CD4-positive, alpha-beta T cell treated with Interleukin-21 for 1 hour (primary cell): ENCODE measurements around the gene CTXN3.

Experiments used
- DNase-seq: peaks from one replicate; pipeline ENCODE4 v3.0.0-alpha.2; 2020

The CTXN3 gene

GRCh38 chr5:127649018-127649439, at the start of gene CTXN3:
Gene CTXN3, plus strand, starts transcription at chr5:127649082. Its CDS starts 8,440 bp downstream, at chr5:127657522.
- DNase-seq, result no peak

GRCh38 chr5:127599320-127599719, 49.6 kb upstream of the CTXN3 start:
- no peak for DNase-seq

- DNase-seq, result no peak
Measured at GRCh38 chr5:127599847-127600246, 49.0 kb upstream of the CTXN3 start.

- no peak for DNase-seq
Measured at GRCh38 chr5:127601111-127601510, 47.8 kb upstream of the CTXN3 start.

- DNase-seq, result no peak
Measured at GRCh38 chr5:127601601-127602000, 47.3 kb upstream of the CTXN3 start.

- no peak for DNase-seq
Measured at GRCh38 chr5:127602481-127602880, 46.4 kb upstream of the CTXN3 start.

- no peak for DNase-seq
Measured at GRCh38 chr5:127602896-127603844, 45.7 kb upstream of the CTXN3 start.

- no peak for DNase-seq
Measured at GRCh38 chr5:127608077-127608660, 40.7 kb upstream of the CTXN3 start.

GRCh38 chr5:127609011-127609410, 39.9 kb upstream of the CTXN3 start:
- DNase-seq, result no peak

- no peak for DNase-seq
Measured at GRCh38 chr5:127609957-127610356, 38.9 kb upstream of the CTXN3 start.

- no peak for DNase-seq
Measured at GRCh38 chr5:127612441-127613141, 36.3 kb upstream of the CTXN3 start.

- no peak for DNase-seq
Measured at GRCh38 chr5:127615916-127616315, 33.0 kb upstream of the CTXN3 start.

- no peak for DNase-seq
Measured at GRCh38 chr5:127619908-127620479, 28.9 kb upstream of the CTXN3 start.

- DNase-seq, result no peak
Measured at GRCh38 chr5:127621601-127622325, 27.1 kb upstream of the CTXN3 start.

- no peak for DNase-seq
Measured at GRCh38 chr5:127634007-127634406, 14.9 kb upstream of the CTXN3 start.

GRCh38 chr5:127639828-127640227, 9.1 kb upstream of the CTXN3 start:
- no peak for DNase-seq

GRCh38 chr5:127642949-127643348, 5.9 kb upstream of the CTXN3 start:
- no peak for DNase-seq

- no peak for DNase-seq
Measured at GRCh38 chr5:127643607-127644006, 5.3 kb upstream of the CTXN3 start.

GRCh38 chr5:127645300-127645726, 3.6 kb upstream of the CTXN3 start:
- no peak for DNase-seq

- DNase-seq, result no peak
Measured at GRCh38 chr5:127647361-127647958, 1.4 kb upstream of the CTXN3 start.

- no peak for DNase-seq
Measured at GRCh38 chr5:127650022-127650421, 1.1 kb downstream of the CTXN3 start.

- DNase-seq, result no peak
Measured at GRCh38 chr5:127650649-127651048, 1.8 kb downstream of the CTXN3 start.
